Measurements from ENCODE around the gene PRKAB2. TPM values are rescaled to one million over a fixed set of nuclear protein-coding genes. Genes with fewer than 3 reads are reported as not detected.
"Not testable (repeated sequence)": the region's sequence is repeated elsewhere in the genome, so short reads cannot be mapped to it uniquely, and the experiment has no call there.

The PRKAB2 gene
- total and polyA plus RNA-seq, 8 donors, result 6.0 to 26.3 (median 10.5) TPM

DNA sequence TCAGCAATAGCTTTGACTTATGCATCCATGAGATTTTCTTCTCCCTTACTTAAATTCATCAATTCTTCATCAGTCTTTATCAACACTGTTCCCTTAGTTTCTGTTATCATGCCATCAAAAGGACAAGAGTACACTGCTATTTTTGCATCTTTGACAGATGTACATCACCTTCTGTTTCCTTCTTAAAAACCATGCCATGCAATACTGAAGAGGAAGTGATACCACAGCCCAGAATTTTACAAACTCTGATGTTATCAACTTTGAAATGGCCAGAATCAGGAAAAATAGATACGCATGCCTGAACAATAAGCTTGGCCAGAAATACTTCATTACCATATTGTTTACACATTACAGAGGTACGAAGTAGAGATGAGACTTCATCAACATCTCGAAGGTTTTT, 31.8 kb upstream of the PRKAB2 start:
- TF ChIP-seq EP300 (IDR thresholded peaks at IDR 0.05) (no peak), POLR2AphosphoS5 (IDR thresholded peaks at IDR 0.05) (no peak), POLR2A (IDR thresholded peaks at IDR 0.05) (no peak)
- TF ChIP-seq, protein P1, sequence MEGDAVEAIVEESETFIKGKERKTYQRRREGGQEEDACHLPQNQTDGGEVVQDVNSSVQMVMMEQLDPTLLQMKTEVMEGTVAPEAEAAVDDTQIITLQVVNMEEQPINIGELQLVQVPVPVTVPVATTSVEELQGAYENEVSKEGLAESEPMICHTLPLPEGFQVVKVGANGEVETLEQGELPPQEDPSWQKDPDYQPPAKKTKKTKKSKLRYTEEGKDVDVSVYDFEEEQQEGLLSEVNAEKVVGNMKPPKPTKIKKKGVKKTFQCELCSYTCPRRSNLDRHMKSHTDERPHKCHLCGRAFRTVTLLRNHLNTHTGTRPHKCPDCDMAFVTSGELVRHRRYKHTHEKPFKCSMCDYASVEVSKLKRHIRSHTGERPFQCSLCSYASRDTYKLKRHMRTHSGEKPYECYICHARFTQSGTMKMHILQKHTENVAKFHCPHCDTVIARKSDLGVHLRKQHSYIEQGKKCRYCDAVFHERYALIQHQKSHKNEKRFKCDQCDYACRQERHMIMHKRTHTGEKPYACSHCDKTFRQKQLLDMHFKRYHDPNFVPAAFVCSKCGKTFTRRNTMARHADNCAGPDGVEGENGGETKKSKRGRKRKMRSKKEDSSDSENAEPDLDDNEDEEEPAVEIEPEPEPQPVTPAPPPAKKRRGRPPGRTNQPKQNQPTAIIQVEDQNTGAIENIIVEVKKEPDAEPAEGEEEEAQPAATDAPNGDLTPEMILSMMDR (IDR thresholded peaks at IDR 0.05), result no peak
- H3K27ac ChIP-seq, result no peak overlapping the region
- no peaks in the 10 kb centered on the region for H3K9me3 ChIP-seq
- H3K4me1 ChIP-seq, result no peaks in the 10 kb centered on the region
- DNase-seq, result no peak
- 85 to 96% (median 90%) methylated on average over 3 of the region's 3 CpGs for WGBS, 5 donors
- intact Hi-C loops (cut with DNase I; ENCODE audit: low total_unique reads), result no loop called here
- H3K4me3 ChIP-seq, result no peak overlapping the region
- H3K27me3 ChIP-seq, result no peaks in the 10 kb centered on the region
- peaks cover 0 to 48% (median 44%) of the 10 kb centered on the region in 4 donors for H3K36me3 ChIP-seq

DNA sequence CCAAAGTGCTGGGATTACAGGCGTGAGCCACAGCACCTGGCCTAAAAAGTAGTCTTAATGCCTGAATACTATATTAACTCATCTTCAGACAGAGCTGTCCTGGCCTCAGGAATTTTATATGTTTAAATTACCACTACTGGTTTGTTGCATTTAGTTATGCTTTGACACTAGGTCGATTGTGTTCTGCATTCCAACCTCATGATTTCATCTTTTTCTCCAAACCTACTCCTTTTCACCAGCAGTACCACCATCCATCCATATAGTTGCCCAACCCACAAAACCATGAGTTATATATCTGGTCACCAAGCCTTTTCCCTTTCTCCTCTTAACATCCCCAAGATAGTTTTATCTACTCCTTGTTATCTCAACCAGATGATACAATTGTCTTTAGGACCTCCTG, 30.3 kb upstream of the PRKAB2 start:
- DNase-seq, result no peak
- Histone ChIP-seq H3K4me1 (peaks cover 0 to 4% (median 0%) of the 10 kb centered on the region in 4 donors), H3K9me3 (no peaks in the 10 kb centered on the region), H3K27ac (no peak overlapping the region), H3K27me3 (no peaks in the 10 kb centered on the region), H3K4me3 (no peak overlapping the region), H3K36me3 (peaks cover 0 to 33% (median 30%) of the 10 kb centered on the region in 4 donors)
- intact Hi-C loops (cut with DNase I; ENCODE audit: low total_unique reads), result no loop called here
- 63 to 82% (median 73%) methylated on average over 2 of the region's 2 CpGs for WGBS, 5 donors
- TF ChIP-seq POLR2AphosphoS5 (IDR thresholded peaks at IDR 0.05), result no peak
- TF ChIP-seq POLR2A (IDR thresholded peaks at IDR 0.05), result no peak
- no peak for TF ChIP-seq EP300 (IDR thresholded peaks at IDR 0.05)
- TF ChIP-seq, protein P1 (IDR thresholded peaks at IDR 0.05), result no peak

DNA sequence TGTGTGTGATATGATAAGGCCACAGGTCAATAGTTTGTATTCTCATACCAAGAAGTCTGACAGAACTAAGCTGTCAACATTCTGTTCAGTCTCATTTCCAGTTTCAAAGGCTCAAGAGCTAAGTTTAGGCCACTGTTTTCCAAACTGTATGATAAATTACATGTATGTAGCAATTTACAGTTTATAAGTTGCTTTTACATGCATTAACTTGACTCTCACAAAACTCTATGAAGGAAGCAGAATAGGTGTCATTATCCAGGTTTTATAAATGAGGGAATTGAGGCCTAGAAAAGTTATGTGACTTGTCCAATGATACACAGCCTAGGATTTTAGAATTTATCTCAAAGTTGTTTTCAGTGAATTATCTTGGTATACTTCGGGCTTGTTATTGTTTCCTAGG, 29.5 kb upstream of the PRKAB2 start:
- Histone ChIP-seq H3K4me1 (peaks cover 0 to 10% (median 0%) of the 10 kb centered on the region in 4 donors), H3K36me3 (peaks cover 0 to 25% (median 22%) of the 10 kb centered on the region in 4 donors), H3K27me3 (no peaks in the 10 kb centered on the region), H3K4me3 (no peak overlapping the region), H3K9me3 (no peaks in the 10 kb centered on the region), H3K27ac (no peak overlapping the region)
- WGBS, 5 donors, result 88 to 100% (median 97%) methylated on average over 1 of the region's 1 CpG
- intact Hi-C loops (cut with DNase I; ENCODE audit: low total_unique reads), result no loop called here
- DNase-seq, result no peak
- TF ChIP-seq EP300 (IDR thresholded peaks at IDR 0.05) (no peak), POLR2A (IDR thresholded peaks at IDR 0.05) (no peak), POLR2AphosphoS5 (IDR thresholded peaks at IDR 0.05) (no peak)
- TF ChIP-seq, protein P1 (IDR thresholded peaks at IDR 0.05), result no peak

DNA sequence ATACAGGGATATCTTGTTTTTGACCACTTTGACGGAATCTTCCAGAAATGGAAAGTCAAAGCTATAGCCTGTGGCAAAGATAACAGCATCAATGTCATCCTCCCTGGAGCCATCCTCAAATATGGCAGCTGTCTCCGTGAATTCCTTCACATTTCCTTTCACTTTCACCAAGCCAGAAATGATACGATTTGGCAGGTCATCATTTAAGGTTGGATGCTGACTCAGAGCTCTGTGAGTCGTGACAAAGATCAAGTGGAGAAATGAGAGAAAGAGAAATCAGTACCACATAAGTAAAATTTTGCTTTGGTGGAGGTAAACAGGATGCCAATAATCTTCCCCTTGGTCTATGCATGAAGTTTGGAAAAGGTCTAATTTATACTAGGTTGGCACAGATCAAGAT, 29.0 kb upstream of the PRKAB2 start:
- no peak overlapping the region for H3K4me3 ChIP-seq
- H3K36me3 ChIP-seq, result peaks cover 0 to 22% (median 19%) of the 10 kb centered on the region in 4 donors
- no peak for DNase-seq
- 77 to 94% (median 86%) methylated on average over 4 of the region's 4 CpGs for WGBS, 5 donors
- no peaks in the 10 kb centered on the region for H3K9me3 ChIP-seq
- TF ChIP-seq POLR2A (IDR thresholded peaks at IDR 0.05) (no peak), POLR2AphosphoS5 (IDR thresholded peaks at IDR 0.05) (no peak), EP300 (IDR thresholded peaks at IDR 0.05) (no peak)
- TF ChIP-seq, protein P1 (IDR thresholded peaks at IDR 0.05), result no peak
- no peak overlapping the region for H3K27ac ChIP-seq
- H3K4me1 ChIP-seq, result peaks cover 0 to 10% (median 0%) of the 10 kb centered on the region in 4 donors
- no peaks in the 10 kb centered on the region for H3K27me3 ChIP-seq
- intact Hi-C loops (cut with DNase I; ENCODE audit: low total_unique reads), result no loop called here

DNA sequence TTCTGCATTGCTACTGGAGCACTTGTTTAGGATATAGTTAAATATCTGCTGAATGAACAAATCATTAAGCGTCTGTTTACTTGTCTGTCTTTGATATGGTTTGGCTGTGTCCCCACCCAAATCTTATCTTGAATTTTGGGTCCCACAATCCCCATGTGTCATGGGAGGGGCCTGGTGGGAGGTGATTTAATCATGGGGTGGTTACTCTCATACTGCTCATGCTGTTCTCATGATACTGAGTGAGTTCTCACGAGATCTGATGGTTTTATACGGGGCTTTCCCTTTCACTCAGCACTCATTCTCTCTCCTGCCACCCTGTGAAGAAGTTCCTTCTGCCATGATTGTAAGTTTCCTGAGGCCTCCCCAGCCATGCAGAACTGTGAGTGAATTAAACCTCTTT, 25.1 kb upstream of the PRKAB2 start:
- intact Hi-C loops (cut with DNase I; ENCODE audit: low total_unique reads); H3K4me3 ChIP-seq; H3K27ac ChIP-seq; H3K9me3 ChIP-seq; DNase-seq; H3K4me1 ChIP-seq; H3K27me3 ChIP-seq; H3K36me3 ChIP-seq: not testable (repeated sequence)
- WGBS, 5 donors, result 50 to 66% (median 57%) methylated on average over 3 of the region's 3 CpGs

Data from stomach (tissue), 9 donors.